Activated CD4-positive, alpha-beta T cell treated with anti-CD3 and anti-CD28 coated beads, Interleukin-2, amount 50 U/mL, for 48 hours (primary cell): ENCODE data around the gene CD27.
"Not testable (repeated sequence)": the region's sequence is repeated elsewhere in the genome, so short reads cannot be mapped to it uniquely, and the experiment has no call there.

ENCODE experiments used
- DNase-seq, 2 experiments: peaks; one replicate each; pipeline ENCODE4 v3.0.0-alpha.2; 2020

CD27 gene

DNA sequence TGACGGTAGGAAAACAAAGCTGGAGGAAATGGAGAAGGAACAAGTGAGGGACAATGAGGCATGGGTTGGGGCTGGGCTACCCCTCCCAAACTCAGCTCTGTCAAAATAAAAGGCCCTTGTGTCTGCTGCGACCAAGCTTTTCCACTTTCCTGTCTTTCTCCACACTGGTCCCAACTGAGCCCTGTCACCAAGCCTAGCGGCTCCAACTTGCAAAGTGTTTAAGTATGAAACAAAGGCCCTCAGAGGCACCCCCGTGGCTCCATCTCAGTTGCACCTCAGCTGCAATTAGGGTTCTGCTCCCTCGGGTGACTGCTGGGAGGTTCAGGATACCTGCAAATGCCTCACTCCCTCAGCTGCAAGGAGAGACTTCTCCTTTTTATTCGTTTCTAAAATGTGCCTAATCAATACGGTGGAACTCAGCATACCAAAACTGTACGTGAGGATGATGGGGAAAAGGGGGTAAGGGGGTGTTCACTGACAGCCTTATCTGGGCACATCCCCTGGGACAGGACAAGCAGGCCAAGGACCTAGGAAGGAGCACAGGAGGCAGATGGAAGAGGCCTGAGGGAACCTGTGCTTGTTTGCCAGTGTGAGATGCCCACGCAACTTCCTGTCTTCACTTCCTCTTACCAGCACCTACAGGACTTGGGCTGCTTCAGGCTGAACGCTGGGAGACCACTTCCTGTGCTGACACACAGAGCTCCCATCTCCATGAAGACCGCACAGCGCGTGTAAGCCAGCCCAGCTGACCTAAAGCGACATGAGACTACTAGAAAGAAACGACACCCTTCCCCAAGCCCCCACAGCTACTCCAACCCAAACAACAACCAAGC, 16.9 kb downstream of the CD27 start:
- DNase-seq: peak; percentile 80 to 87

DNA sequence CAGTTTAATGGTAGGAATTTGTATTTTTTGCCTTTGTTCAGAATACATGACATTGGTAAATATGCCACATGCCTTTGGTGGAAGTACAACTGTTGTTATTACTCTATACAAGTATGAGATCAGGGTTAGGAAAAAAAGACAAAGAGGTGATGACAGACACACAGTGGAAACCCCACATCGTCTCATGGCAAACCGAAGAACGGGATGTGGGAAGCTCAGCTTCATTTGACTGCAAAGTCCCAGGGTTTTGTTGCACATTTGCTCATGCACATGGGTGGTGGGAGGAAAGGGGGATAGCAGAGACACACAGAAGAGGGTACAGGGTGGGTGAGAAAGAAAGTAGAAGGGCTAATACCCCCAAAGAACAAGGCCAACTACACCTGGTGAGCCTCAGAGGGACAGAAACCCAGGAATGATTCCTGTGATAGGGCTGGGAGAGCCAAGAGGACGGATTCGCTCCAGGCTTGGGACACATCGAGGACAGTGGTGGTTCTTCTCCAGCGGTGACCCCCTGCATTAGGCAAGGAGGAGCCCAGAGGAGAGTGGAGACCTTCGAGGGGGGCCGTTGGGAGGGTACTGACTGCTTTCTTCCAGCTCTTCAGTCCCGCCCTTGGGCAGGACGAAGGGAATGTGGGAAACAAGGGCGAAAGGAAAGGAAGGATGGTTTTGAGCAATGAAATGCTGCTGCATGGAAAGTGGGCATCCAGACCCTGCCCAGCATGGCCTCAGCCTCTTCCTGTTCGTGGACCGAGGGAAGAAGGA, 17.7 kb downstream of the CD27 start:
- peak in 1 of 2 experiments; percentile 56 for DNase-seq

DNA sequence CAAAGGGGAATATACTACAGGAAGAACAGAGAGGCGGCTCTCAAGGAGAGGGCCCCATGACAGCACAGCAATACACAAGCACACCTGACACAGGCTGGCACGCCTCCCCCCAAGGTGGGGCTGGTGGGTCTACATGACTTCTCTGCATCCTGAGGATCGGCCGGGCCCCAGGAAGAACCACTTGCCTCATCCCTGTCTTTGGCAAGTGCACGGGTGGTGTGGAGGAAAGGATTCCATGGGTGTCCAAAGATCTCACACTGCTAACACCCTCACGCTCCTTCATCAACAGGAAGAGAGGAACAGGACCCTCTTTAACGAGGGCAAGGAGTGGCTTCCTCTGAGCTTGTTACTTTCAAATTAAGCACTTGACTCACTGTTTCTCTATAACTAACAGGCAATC, 18.5 kb downstream of the CD27 start:
- no peak for DNase-seq

DNA sequence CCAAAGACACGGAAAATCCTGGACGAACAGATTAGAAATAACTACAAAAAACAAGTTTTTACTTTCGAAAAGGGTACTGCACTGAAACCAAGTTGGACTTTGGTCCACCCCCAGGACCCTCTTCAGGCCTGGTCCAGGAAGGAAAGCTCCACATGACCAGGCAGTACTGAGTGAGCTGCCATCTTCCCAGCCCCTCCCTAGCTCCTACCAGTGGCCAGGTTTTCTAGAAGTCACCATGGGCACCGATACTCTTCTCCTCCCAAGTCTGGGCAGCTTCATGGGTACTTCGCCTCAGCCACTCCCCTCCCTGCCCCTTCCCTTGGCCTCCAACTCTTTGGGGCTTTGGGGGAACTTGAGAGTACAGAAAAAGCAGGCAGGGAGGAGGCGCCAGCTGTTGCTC, 19.1 kb downstream of the CD27 start:
- no peak for DNase-seq

DNA sequence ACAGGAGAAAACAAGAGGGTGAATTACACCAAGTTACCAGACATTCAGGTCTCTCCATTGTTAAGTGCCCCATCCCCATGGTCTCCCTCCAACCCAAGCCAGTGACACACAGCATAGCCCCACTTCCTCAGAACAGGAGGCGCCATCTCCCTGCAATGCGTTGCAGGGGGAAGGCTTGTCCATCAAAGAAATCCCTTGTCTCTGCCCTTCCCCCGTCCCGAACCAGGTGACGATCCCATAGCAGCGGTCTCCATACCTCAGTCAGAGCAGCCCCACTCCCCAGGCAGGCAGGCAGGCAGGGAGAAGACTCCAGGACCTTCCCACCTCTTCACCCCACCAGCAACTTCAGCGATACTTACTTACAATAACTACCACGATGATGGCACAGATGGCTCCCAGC, 19.8 kb downstream of the CD27 start:
- no peak for DNase-seq

DNA sequence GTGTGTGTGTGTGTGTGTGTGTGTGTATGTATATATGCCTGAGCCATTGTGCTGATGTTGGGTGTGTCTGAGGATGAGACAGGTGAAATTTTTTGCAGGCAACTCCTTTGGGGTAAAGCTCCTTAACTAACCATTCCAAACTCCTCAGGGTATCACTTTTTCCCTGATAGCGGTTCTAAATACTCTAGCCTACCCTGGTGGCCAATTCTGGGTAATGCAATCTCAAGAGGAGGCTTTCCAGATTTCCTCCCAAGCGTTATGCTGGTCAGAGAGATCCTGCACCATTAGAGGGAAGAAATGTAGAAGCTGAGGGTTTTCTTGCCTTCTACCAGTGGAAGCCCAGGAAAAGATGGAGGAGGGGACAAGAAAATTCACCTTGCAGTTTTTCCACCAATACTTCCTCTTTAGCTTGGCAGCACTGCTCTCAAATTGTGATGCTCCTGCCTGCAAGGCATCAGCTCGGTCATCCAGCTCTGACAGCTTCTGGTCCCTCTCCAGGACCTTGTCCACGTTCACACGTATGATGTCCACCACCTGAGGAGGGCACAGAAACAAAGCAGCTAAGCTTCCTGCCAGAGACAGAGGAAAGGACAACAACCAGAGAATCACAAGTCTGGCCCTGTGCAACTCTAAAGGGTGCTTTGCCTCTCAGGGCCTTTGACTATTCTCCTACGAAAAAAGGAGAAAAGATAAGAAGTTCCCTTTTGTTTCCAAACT, 20.9 kb downstream of the CD27 start:
- DNase-seq: peak in 1 of 2 experiments; percentile 51

DNA sequence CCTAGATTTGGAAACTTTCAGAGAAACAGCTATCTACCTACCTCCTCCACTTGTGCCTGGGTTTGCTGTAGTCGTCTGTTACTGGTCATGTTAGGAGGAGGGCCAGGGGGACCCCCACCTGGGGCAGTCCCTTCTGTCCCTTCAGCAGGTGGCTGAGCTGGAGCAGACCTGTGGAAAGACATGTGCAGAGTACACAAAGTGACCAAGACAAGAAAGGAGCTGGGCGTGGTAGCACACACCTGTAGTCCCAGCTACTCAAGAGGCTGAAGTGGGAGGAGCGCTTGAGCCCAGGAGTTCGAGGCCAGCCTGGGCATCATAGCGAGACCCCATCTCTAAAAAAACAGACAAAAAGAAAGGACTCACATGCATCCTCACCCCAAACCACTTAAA, 21.4 kb downstream of the CD27 start:
- no peak for DNase-seq

DNA sequence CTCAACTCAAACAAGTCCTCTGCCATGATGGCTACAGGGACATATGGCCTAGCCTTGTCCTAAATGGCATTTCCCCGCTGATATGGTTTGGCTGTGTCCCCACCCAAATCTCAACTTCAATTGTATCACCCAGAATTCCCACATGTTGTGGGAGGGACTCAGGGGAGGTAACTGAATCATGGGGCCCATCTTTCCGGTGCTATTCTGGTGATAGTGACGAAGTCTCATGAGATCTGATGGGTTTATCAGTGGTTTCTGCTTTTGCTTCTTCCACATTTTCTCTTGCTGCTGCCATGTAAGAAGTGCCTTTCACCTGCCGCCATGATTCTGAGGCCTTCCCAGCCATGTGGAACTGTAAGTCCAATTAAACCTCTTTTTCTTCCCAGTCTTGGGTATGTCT, 22.0 kb downstream of the CD27 start:
- DNase-seq: not testable (repeated sequence)

DNA sequence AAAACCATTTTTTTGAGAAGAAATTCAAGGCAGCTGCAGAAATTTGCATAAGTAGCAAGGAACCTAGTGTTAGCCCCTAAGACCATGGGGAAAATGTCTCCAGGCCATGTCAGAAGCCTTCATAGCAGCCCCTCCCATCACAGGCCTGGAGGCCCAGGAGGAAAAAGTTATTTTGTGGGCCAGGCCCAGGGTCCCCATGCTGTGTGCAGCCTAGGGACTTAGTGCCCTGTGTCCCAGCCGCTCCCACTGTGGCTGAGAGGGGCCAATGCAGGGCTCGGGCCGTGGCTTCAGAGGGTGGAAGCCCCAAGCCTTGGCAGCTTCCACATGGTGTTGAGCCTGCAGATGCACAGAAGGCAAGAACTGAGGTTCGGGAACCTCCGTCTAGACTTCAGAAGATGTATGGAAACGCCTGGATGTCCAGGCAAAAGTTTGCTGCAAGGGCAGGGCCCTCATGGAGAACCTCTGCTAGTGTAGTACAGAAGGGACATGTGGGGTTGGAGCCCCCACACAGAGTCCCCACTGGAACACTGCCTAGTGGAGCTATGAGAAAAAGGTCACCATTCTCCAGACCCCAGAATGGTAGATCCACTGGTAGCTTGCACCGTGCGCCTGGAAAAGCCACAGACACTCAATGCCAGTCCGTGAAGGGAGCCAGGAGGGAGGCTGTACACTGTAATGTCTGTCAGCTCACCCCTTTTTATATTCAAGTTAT, 23.0 kb downstream of the CD27 start:
- DNase-seq: not testable (repeated sequence)

DNA sequence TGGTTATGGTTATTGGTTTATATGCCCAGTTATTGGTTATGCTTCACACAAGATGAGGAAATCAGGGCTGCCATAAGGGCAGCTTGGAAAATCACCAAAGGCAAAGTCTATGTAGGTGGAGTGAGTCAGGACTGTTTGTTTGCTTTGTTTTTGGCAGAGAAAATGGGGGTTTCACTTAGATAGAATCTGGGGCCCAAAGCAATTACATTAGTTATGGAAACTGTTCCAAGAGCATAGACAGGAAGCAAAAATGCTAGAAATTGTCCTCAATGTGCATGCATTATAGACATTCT, 23.5 kb downstream of the CD27 start:
- DNase-seq: no peak

DNA sequence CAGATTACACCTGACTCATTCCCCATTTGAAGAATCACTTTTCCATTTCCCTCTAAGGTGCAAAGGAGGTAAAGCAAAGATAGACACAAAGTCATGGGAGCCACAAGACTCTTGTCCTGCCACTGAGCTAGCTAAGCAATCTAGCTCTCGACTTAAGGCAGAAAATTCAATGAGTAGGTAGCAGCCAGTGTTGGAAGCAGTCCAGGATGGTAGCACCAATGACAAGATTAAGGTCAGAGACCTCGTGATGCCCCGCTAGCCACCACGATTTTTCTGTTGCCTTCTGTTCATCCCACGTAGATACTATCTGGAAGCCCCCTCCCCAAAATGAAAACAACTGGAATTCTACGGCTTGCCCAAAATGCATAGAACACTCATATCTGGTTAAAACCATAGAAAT, 24.3 kb downstream of the CD27 start:
- no peak for DNase-seq

DNA sequence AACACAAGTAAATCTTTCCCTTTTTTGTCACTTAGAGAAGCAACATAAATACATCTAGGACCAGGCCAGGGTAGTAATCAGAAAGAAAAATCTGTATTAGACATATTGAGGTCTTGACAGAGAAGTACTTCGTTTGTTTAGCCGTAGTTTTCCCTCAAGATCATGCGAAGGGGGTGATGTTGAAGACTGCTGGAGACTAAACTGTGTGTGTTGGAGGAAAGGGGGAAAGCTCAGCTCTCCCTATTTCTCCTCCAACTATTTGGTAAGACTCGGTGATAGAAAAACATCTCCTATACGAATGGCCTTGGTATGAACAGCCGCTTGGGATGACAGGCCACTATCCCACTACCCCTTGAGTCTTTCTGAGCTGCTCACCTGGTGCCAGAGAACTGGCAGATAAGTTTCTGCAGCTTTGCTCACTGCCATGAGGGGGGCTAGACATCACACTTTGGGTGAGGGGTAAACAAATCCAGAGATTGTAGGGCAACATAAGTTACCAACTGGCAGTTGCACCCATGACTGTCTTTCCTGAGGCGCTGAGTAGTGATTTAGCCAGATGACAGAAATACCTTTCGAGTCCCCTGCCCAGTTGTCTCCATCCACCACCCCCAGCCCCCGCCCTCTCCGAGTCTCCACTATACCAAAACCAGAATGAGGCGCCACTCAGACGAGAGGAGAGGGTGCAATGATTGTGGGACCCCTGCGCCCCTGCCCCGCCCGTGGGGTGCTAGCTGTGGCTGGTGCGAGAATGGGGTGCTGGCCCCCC, 25.0 kb downstream of the CD27 start:
- no peak for DNase-seq

DNA sequence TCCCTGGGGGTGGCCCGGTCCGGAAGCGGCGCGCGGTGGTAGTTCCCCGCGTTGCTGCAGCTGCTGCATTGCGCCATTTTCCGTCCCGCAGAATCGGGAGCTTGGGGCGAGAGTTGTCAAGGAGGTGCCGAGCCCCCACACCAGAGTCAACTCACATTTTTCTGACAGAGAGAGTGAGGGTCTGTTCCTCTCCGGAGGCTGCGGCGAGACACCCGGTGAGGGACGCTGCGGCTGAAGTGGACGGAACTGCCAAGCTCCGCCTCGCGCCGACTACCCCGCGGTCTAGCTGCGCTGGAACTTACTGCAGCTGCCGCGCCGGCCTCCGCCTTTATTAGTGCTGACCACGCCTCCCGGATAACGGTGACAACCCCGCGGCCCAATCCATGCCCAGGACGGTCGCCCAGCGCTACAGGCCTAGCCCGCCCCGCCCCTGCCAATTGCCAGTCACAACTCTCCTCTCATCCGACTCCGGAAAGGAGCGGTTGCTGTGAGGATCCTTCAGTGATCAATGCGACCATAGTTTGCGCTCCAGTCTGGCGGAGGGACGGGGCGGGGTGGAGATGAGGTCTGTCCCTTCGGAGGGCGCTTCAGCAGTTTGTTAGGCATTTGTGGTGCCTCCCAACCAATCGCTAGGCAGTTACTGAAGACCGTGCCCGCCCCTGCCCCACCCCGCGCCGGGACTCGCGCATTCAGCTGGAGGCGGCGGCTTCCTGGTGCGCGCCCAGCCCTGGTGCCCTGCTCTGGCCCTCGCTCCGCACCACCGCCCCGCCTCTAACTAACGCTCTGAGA, 25.8 kb downstream of the CD27 start, which contains the start of gene VAMP1:
Gene VAMP1, minus strand, starts transcription at position 303 of the 789 bp plus-strand sequence. Its CDS starts 146 bp downstream, at position 157.
- peak; percentile 98 to 99 for DNase-seq

DNA sequence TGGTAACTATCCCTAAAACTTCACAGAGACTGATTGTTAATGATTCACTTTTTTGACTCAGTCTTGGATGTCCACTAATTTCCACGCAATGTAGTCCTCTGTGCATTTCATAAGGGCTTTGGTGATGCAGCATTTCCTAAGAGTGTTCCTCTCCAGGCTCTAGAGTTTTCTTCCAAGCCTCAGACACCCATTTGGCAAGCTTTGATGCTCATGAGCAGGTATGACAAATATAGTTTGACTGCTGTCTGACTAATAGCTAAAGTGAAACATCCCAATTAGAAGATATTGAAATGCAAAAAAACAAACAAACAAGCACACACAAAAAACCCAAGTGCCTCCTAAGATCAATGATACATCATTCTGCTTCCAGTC, 27.2 kb downstream of the CD27 start:
- DNase-seq: no peak

DNA sequence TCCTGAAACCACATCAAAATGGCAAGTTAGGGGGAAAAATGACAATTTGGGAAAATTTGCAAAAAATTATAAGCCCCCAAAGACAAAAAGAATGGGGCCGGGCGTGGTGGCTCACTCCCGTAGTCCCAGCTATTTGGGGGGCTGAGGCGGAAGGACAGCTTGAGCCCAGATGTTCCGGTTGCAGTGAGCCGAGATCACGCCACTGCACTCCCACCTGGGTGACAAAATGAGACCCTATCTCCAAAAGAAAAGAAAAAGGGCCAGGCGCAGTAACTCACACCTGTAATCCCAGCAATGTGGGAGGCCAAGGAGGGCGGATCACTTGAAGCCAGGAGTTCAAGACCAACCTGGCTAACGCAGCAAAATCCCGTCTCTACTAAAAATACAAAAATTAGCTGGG, 27.7 kb downstream of the CD27 start:
- no peak for DNase-seq

DNA sequence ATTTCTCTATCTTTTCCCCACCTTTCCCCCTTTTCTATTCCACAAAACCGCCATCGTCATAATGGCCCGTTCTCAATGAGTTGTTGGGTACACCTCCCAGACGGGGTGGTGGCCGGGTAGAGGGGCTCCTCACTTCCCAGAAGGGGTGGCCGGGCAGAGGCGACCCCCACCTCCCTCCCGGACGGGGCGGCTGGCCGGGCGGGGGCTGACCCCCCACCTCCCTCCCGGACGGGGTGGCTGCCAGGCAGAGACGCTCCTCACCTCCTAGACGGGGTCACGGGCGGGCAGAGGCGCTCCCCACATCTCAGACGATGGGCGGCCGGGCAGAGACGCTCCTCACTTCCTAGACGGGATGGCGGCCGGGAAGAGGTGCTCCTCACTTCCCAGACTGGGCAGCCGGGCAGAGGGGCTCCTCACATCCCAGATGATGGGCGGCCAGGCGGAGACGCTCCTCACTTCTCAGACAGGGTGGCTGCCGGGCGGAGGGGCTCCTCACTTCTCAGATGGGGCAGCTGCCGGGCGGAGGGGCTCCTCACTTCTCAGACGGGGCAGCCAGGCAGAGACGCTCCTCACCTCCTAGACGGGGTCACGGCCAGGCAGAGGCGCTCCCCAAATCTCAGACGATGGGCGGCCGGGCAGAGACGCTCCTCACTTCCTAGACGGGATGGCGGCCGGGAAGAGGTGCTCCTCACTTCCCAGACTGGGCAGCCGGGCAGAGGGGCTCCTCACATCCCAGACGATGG, 30.6 kb downstream of the CD27 start:
- not testable (repeated sequence) for DNase-seq

DNA sequence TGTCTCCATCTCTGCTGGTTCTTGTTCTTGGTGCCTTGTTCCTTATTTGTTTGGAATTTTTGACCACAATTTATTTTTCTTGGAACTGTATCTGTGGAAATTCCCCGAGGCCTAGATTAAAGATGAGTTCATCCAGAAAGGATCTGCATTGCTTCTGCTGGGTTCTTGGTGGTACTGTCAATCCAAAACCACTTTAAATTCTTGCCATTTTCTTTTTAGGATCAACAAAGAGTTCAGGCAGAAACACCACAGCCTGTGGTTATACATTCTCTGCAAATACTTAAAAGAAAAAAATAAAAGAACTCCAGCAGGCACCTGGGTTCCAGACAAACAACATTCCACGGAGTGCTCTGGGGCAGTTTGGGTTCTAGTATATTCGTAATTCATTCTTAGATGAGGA, 31.7 kb downstream of the CD27 start:
- no peak for DNase-seq

DNA sequence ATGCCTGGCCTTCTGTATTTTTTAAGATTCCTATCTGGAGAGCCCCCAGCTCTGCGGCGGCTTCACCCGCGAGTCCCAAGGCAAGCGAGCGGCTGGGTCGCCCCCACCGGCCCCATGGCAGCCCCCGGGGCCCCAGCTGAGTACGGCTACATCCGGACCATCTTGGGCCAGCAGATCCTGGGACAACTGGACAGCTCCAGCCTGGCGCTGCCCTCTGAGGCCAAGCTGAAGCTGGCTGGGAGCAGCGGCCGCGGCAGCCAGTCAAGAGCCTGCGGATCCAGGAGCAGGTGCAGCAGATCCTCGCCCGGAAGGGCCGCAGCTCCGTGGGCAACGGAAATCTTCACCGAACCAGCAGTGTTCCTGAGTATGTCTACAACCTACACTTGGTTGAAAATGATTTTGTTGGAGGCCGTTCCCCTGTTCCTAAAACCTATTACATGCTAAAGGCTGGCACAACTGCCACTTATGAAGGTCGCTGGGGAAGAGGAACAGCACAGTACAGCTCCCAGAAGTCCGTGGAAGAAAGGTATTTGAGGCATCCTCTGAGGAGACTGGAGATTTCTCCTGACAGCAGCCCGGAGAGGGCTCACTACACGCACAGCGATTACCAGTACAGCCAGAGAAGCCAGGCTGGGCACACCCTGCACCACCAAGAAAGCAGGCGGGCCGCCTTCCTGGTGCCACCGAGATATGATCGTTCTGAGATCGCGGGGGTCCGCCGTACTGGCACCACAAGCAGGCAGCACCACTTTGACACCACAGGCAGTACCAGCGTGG, 33.0 kb downstream of the CD27 start:
- DNase-seq: not testable (repeated sequence)

DNA sequence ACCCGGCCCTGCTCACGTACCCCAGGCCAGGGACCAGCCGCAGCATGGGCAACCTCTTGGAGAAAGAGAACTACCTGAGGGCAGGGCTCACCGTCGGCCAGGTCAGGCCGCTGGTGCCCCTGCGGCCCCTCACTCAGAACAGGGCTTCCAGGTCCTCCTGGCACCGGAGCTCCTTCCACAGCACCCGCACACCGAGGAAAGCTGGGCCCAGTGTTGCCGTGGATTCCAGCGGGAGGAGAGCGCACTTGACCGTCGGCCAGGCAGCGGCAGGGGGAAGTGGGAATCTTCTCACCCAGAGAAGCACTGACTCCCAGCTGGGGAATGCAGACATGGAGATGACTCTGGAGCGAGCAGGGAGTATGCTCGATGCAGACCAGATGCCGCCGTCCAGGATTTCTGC, 33.7 kb downstream of the CD27 start:
- no peak for DNase-seq

DNA sequence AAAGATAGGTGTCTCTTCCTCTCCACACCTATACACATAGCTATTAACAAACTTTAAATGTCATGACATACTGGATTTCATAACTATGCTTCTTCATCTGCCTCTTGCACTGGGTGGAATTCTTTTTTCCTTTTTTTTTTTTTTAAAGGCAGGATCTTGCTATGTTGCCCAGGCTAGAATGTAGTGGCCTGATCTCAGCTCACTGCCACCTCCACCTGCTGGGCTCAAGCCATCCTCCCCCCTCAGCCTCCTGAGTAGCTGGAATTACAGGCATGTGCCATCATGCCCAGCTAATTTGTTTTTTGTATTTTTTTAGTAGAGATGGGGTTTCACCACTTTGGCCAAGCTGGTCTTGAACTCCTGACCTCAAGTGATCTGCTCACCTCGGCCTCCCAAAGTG, 43.5 kb downstream of the CD27 start:
- no peak for DNase-seq
